ENCODE data around the gene CLDN1. TPM values are rescaled to one million over a fixed set of nuclear protein-coding genes. Genes with fewer than 3 reads are reported as not detected.
A peak's percentile ranks its signal among the peaks of the same experiment; 100 is the strongest.

Gene CLDN1
- total and polyA plus RNA-seq, 2 of the 13 experiments (the other 11 are each of a cell fraction or from before 2014, with no cell fraction given) = 42.7 to 51.6 TPM

DNA sequence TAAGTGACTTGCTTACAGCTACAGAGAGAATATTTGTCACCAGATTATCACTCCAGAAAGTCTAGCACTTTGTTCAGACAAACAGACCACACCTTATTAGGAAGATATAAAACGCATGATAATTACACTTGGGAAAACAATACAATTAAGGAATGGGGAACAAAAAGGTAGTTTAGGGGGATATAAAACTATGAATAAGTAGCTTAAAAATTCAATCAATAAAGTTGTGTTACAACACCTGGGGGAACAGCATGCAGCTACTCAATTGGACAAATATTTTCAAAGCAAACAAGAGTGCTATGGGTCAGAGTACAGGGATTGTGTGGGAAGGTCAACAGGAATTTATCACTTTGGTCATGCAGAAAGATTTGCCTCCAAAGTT is 15.1 kb downstream of the CLDN1 start (continued):
- TF ChIP-seq, protein P1, sequence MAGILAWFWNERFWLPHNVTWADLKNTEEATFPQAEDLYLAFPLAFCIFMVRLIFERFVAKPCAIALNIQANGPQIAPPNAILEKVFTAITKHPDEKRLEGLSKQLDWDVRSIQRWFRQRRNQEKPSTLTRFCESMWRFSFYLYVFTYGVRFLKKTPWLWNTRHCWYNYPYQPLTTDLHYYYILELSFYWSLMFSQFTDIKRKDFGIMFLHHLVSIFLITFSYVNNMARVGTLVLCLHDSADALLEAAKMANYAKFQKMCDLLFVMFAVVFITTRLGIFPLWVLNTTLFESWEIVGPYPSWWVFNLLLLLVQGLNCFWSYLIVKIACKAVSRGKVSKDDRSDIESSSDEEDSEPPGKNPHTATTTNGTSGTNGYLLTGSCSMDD (CRISPR knock-in tag; IDR thresholded peaks at IDR 0.05) = no peak
- TF ChIP-seq ZMAT3 (CRISPR knock-in tag; conservative IDR thresholded peaks at IDR 0.05) = 0 out of 2 replicates have a peak, but pooled peaks have one; percentile 23
- TF ChIP-seq TAF1 (CRISPR knock-in tag; IDR thresholded peaks at IDR 0.05) = no peak
- peak; percentile 63; the same call in 1 of the 2 replicates for TF ChIP-seq ATF1 (CRISPR knock-in tag; IDR thresholded peaks at IDR 0.05)
- no peak for TF ChIP-seq ZNF30 (CRISPR knock-in tag; IDR thresholded peaks at IDR 0.05)
- peak; percentile 91 for TF ChIP-seq RCOR2 (CRISPR knock-in tag; IDR thresholded peaks at IDR 0.05)
- TF ChIP-seq ZNF317 (CRISPR knock-in tag; IDR thresholded peaks at IDR 0.05) = no peak
- TF ChIP-seq CHCHD3 (CRISPR knock-in tag; IDR thresholded peaks at IDR 0.05) = no peak
- peak; percentile 95 for TF ChIP-seq HMG20B (CRISPR knock-in tag; conservative IDR thresholded peaks at IDR 0.05)
- TF ChIP-seq, protein P2, sequence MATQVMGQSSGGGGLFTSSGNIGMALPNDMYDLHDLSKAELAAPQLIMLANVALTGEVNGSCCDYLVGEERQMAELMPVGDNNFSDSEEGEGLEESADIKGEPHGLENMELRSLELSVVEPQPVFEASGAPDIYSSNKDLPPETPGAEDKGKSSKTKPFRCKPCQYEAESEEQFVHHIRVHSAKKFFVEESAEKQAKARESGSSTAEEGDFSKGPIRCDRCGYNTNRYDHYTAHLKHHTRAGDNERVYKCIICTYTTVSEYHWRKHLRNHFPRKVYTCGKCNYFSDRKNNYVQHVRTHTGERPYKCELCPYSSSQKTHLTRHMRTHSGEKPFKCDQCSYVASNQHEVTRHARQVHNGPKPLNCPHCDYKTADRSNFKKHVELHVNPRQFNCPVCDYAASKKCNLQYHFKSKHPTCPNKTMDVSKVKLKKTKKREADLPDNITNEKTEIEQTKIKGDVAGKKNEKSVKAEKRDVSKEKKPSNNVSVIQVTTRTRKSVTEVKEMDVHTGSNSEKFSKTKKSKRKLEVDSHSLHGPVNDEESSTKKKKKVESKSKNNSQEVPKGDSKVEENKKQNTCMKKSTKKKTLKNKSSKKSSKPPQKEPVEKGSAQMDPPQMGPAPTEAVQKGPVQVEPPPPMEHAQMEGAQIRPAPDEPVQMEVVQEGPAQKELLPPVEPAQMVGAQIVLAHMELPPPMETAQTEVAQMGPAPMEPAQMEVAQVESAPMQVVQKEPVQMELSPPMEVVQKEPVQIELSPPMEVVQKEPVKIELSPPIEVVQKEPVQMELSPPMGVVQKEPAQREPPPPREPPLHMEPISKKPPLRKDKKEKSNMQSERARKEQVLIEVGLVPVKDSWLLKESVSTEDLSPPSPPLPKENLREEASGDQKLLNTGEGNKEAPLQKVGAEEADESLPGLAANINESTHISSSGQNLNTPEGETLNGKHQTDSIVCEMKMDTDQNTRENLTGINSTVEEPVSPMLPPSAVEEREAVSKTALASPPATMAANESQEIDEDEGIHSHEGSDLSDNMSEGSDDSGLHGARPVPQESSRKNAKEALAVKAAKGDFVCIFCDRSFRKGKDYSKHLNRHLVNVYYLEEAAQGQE (IDR thresholded peaks at IDR 0.05; ENCODE audit: borderline replicate concordance in 1 of 2, low read depth in 1 of 2, low read length in 2 of 2) = peak in 1 of 2 experiments; percentile 75; a peak in 1 of 4 replicates
- no peak for TF ChIP-seq ZFP82 (CRISPR knock-in tag; IDR thresholded peaks at IDR 0.05; ENCODE audit: borderline replicate concordance)
- TF ChIP-seq, protein P3, sequence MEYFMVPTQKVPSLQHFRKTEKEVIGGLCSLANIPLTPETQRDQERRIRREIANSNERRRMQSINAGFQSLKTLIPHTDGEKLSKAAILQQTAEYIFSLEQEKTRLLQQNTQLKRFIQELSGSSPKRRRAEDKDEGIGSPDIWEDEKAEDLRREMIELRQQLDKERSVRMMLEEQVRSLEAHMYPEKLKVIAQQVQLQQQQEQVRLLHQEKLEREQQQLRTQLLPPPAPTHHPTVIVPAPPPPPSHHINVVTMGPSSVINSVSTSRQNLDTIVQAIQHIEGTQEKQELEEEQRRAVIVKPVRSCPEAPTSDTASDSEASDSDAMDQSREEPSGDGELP (IDR thresholded peaks at IDR 0.05; ENCODE audit: borderline replicate concordance, low read depth) = peak; percentile 6
- TF ChIP-seq ZNF556 (CRISPR knock-in tag; IDR thresholded peaks at IDR 0.05; ENCODE audit: borderline replicate concordance) = no peak
- TF ChIP-seq, protein P4, sequence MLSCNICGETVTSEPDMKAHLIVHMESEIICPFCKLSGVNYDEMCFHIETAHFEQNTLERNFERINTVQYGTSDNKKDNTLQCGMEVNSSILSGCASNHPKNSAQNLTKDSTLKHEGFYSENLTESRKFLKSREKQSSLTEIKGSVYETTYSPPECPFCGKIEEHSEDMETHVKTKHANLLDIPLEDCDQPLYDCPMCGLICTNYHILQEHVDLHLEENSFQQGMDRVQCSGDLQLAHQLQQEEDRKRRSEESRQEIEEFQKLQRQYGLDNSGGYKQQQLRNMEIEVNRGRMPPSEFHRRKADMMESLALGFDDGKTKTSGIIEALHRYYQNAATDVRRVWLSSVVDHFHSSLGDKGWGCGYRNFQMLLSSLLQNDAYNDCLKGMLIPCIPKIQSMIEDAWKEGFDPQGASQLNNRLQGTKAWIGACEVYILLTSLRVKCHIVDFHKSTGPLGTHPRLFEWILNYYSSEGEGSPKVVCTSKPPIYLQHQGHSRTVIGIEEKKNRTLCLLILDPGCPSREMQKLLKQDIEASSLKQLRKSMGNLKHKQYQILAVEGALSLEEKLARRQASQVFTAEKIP (CRISPR knock-in tag; IDR thresholded peaks at IDR 0.05; ENCODE audit: borderline replicate concordance) = no peak
- no peak for TF ChIP-seq DNMT3B (CRISPR knock-in tag; conservative IDR thresholded peaks at IDR 0.05)
- peak; percentile 6; the same call in 1 of the 2 replicates for TF ChIP-seq SP5 (CRISPR knock-in tag; IDR thresholded peaks at IDR 0.05; ENCODE audit: borderline replicate concordance, low read depth)
- TF ChIP-seq ZBTB21 (CRISPR knock-in tag; IDR thresholded peaks at IDR 0.05) = no peak
- no peak for TF ChIP-seq POLR2A (IDR thresholded peaks at IDR 0.05; ENCODE audit: insufficient read depth in 1 of 2, low read depth in 2 of 2, low read length in 2 of 2)
- TF ChIP-seq ZBTB7A (CRISPR knock-in tag; IDR thresholded peaks at IDR 0.05) = no peak
- TF ChIP-seq, protein P5, sequence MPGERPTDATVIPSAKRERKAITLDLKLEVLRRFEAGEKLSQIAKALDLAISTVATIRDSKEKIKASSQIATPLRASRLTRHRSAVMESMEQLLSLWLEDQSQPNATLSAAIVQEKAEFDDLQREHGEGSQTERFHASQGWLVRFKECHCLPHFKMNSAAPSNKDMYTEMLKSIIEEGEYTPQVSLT (CRISPR knock-in tag; IDR thresholded peaks at IDR 0.05; ENCODE audit: borderline replicate concordance, low read depth) = no peak
- no peak for TF ChIP-seq TEAD2 (CRISPR knock-in tag; IDR thresholded peaks at IDR 0.05)
- TF ChIP-seq, protein P6, sequence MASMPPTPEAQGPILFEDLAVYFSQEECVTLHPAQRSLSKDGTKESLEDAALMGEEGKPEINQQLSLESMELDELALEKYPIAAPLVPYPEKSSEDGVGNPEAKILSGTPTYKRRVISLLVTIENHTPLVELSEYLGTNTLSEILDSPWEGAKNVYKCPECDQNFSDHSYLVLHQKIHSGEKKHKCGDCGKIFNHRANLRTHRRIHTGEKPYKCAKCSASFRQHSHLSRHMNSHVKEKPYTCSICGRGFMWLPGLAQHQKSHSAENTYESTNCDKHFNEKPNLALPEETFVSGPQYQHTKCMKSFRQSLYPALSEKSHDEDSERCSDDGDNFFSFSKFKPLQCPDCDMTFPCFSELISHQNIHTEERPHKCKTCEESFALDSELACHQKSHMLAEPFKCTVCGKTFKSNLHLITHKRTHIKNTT (CRISPR knock-in tag; IDR thresholded peaks at IDR 0.05) = no peak
- no peak for TF ChIP-seq TGIF2 (CRISPR knock-in tag; IDR thresholded peaks at IDR 0.05)
- no peak for TF ChIP-seq SUZ12 (IDR thresholded peaks at IDR 0.05; ENCODE audit: low read depth, low read length)
